ENCODE results near the gene NCOR1.
"Not testable (repeated sequence)": the region's sequence is repeated elsewhere in the genome, so short reads cannot be mapped to it uniquely, and the experiment has no call there.

The NCOR1 gene

GRCh38 chr17:16215273-16215964 lies at the start of gene NCOR1:
TSS of gene NCOR1 (minus strand) at chr17:16215534. CDS start at chr17:16194569, 20,965 bp downstream.
- DNase-seq (ENCODE audit: low read depth): peak; percentile 64

- DNase-seq (ENCODE audit: low read depth): no peak
These were observed 46.9 kb upstream of the NCOR1 start for GRCh38 chr17:16262201-16262600.

- DNase-seq (ENCODE audit: low read depth): no peak
These were observed 45.7 kb upstream of the NCOR1 start for GRCh38 chr17:16261049-16261448.

- DNase-seq (ENCODE audit: low read depth): no peak
These were observed 44.6 kb upstream of the NCOR1 start for GRCh38 chr17:16259926-16260325.

GRCh38 chr17:16258901-16259300 lies 43.6 kb upstream of the NCOR1 start:
- no peak for DNase-seq (ENCODE audit: low read depth)

GRCh38 chr17:16255481-16255921 lies 40.2 kb upstream of the NCOR1 start:
- DNase-seq (ENCODE audit: low read depth): no peak

GRCh38 chr17:16254773-16255400 lies 39.6 kb upstream of the NCOR1 start:
- no peak for DNase-seq (ENCODE audit: low read depth)

- DNase-seq (ENCODE audit: low read depth): no peak
These were observed 36.2 kb upstream of the NCOR1 start for GRCh38 chr17:16251556-16251955.

- no peak for DNase-seq (ENCODE audit: low read depth)
These were observed 35.7 kb upstream of the NCOR1 start for GRCh38 chr17:16251043-16251442.

- DNase-seq (ENCODE audit: low read depth): no peak
These were observed 35.3 kb upstream of the NCOR1 start for GRCh38 chr17:16250635-16251034.

GRCh38 chr17:16247586-16247984 lies 32.3 kb upstream of the NCOR1 start:
- DNase-seq (ENCODE audit: low read depth): no peak

- DNase-seq (ENCODE audit: low read depth): no peak
These were observed 28.6 kb upstream of the NCOR1 start for GRCh38 chr17:16243801-16244567.

- no peak for DNase-seq (ENCODE audit: low read depth)
These were observed 28.1 kb upstream of the NCOR1 start for GRCh38 chr17:16243385-16243784.

- no peak for DNase-seq (ENCODE audit: low read depth)
These were observed 26.6 kb upstream of the NCOR1 start for GRCh38 chr17:16241906-16242399.

- DNase-seq (ENCODE audit: low read depth): no peak
These were observed 24.6 kb upstream of the NCOR1 start for GRCh38 chr17:16239931-16240330.

- no peak for DNase-seq (ENCODE audit: low read depth)
These were observed 17.1 kb upstream of the NCOR1 start for GRCh38 chr17:16232391-16232790.

- DNase-seq (ENCODE audit: low read depth): not testable (repeated sequence)
These were observed 14.7 kb upstream of the NCOR1 start for GRCh38 chr17:16229912-16230561.

GRCh38 chr17:16222406-16222805 lies 7.1 kb upstream of the NCOR1 start:
- DNase-seq (ENCODE audit: low read depth): no peak

GRCh38 chr17:16217002-16217635 lies 1.8 kb upstream of the NCOR1 start, which contains the start of gene PIGL:
TSS of gene PIGL (plus strand) at chr17:16217210. CDS start at chr17:16217227, 17 bp downstream.
- peak; percentile 66 for DNase-seq (ENCODE audit: low read depth)

GRCh38 chr17:16216341-16217001 lies 1.1 kb upstream of the NCOR1 start:
- not testable (repeated sequence) for DNase-seq (ENCODE audit: low read depth)

- no peak for DNase-seq (ENCODE audit: low read depth)
These were observed 607 bp upstream of the NCOR1 start for GRCh38 chr17:16215965-16216316.

All from HS-5 (cell line).